GM10847 (cell line): Measurements from ENCODE around the gene TRIM47.

Experiments
- POLR2A ChIP-seq: IDR thresholded peaks from 2 replicates; pipeline ENCODE4 v1.6.1; 2011; ENCODE audit not compliant: insufficient read length; ENCODE audit errors: extremely low read depth

TRIM47 gene

GRCh38 chr17:75869282-75870141, 8.9 kb downstream of the TRIM47 start:
- TF ChIP-seq POLR2A = no peak

- no peak for TF ChIP-seq POLR2A
Observed at GRCh38 chr17:75864448-75864871, 13.9 kb downstream of the TRIM47 start.

GRCh38 chr17:75861927-75862317, 16.5 kb downstream of the TRIM47 start:
- TF ChIP-seq POLR2A = no peak

- no peak for TF ChIP-seq POLR2A
Observed at GRCh38 chr17:75856062-75856756, 22.2 kb downstream of the TRIM47 start.

- peak; percentile 96 for TF ChIP-seq POLR2A
Observed at GRCh38 chr17:75855310-75856061, 22.9 kb downstream of the TRIM47 start, which contains the start of gene WBP2. Gene WBP2 (minus strand): TSS chr17:75855335. CDS start chr17:75855297, 38 bp downstream.

- no peak for TF ChIP-seq POLR2A
Observed at GRCh38 chr17:75854881-75855309, 23.5 kb downstream of the TRIM47 start.

- TF ChIP-seq POLR2A = no peak
Observed at GRCh38 chr17:75854101-75854748, 24.2 kb downstream of the TRIM47 start.

GRCh38 chr17:75853433-75853832, 24.9 kb downstream of the TRIM47 start:
- TF ChIP-seq POLR2A = no peak

- no peak for TF ChIP-seq POLR2A
Observed at GRCh38 chr17:75850928-75851692, 27.3 kb downstream of the TRIM47 start.

- no peak for TF ChIP-seq POLR2A
Observed at GRCh38 chr17:75849724-75850123, 28.7 kb downstream of the TRIM47 start.

GRCh38 chr17:75849279-75849646, 29.1 kb downstream of the TRIM47 start:
- no peak for TF ChIP-seq POLR2A

GRCh38 chr17:75848523-75849278, 29.7 kb downstream of the TRIM47 start:
- no peak for TF ChIP-seq POLR2A
